Measurements from ENCODE around the gene AKTIP.
"Not testable (repeated sequence)": the region's sequence is repeated elsewhere in the genome, so short reads cannot be mapped to it uniquely, and the experiment has no call there.

AKTIP gene

GRCh38 chr16:53515259-53515658, 12.2 kb upstream of the AKTIP start:
- no peak for DNase-seq (ENCODE audit: low spot score)

- DNase-seq (ENCODE audit: low spot score): not testable (repeated sequence)
Measured at GRCh38 chr16:53512795-53513194, 9.8 kb upstream of the AKTIP start.

GRCh38 chr16:53511403-53512280, 8.6 kb upstream of the AKTIP start:
- DNase-seq (ENCODE audit: low spot score): no peak

- no peak for DNase-seq (ENCODE audit: low spot score)
Measured at GRCh38 chr16:53511084-53511402, 8.0 kb upstream of the AKTIP start.

GRCh38 chr16:53510704-53511070, 7.7 kb upstream of the AKTIP start:
- DNase-seq (ENCODE audit: low spot score): no peak

- peak; percentile 51 for DNase-seq (ENCODE audit: low spot score)
Measured at GRCh38 chr16:53509906-53510703, 7.1 kb upstream of the AKTIP start.

GRCh38 chr16:53507464-53508179, 4.6 kb upstream of the AKTIP start:
- DNase-seq (ENCODE audit: low spot score): no peak

GRCh38 chr16:53506254-53506653, 3.2 kb upstream of the AKTIP start:
- no peak for DNase-seq (ENCODE audit: low spot score)

- DNase-seq (ENCODE audit: low spot score): no peak
Measured at GRCh38 chr16:53504665-53505064, 1.7 kb upstream of the AKTIP start.

GRCh38 chr16:53503991-53504663, 1.1 kb upstream of the AKTIP start:
- DNase-seq (ENCODE audit: low spot score): peak; percentile 37

- DNase-seq (ENCODE audit: low spot score): peak; percentile 100
Measured at GRCh38 chr16:53503270-53503923, 388 bp upstream of the AKTIP start.

- DNase-seq (ENCODE audit: low spot score): no peak
Measured at GRCh38 chr16:53501216-53501859, 1.7 kb downstream of the AKTIP start.

GRCh38 chr16:53498984-53499383, 4.0 kb downstream of the AKTIP start:
- DNase-seq (ENCODE audit: low spot score): no peak

GRCh38 chr16:53495325-53495724, 7.7 kb downstream of the AKTIP start:
- no peak for DNase-seq (ENCODE audit: low spot score)

GRCh38 chr16:53494636-53495035, 8.4 kb downstream of the AKTIP start:
- no peak for DNase-seq (ENCODE audit: low spot score)

- no peak for DNase-seq (ENCODE audit: low spot score)
Measured at GRCh38 chr16:53492503-53492902, 10.5 kb downstream of the AKTIP start.

- DNase-seq (ENCODE audit: low spot score): no peak
Measured at GRCh38 chr16:53489755-53490154, 13.3 kb downstream of the AKTIP start.

GRCh38 chr16:53486230-53486629, 16.8 kb downstream of the AKTIP start:
- DNase-seq (ENCODE audit: low spot score): no peak

- no peak for DNase-seq (ENCODE audit: low spot score)
Measured at GRCh38 chr16:53484542-53484941, 18.5 kb downstream of the AKTIP start.

GRCh38 chr16:53482123-53482522, 20.9 kb downstream of the AKTIP start:
- DNase-seq (ENCODE audit: low spot score): no peak

GRCh38 chr16:53480394-53480793, 22.6 kb downstream of the AKTIP start:
- DNase-seq (ENCODE audit: low spot score): no peak

All from CD4-positive, alpha-beta T cell treated with Interleukin-6 at 100 ng/mL for 8 hours (primary cell).